GM06990 (cell line): ENCODE data around the gene POLL.

ENCODE experiments used
- DNase-seq: peaks from one replicate; pipeline ENCODE4 v3.0.0-alpha.2; 2011; ENCODE audit not compliant: insufficient read length; ENCODE audit errors: extremely low read depth
- H3K27me3 ChIP-seq: replicated peaks from 2 replicates; pipeline ENCODE4 v1.6.0; 2011; ENCODE audit warnings: low read length; ENCODE audit not compliant: control insufficient read depth, insufficient read depth
- H3K36me3 ChIP-seq: 2 replicates; pipeline ENCODE4 v1.5.1; 2011; ENCODE audit warnings: low read length; ENCODE audit not compliant: control insufficient read depth, insufficient read depth
- H3K4me3 ChIP-seq: replicated peaks from 2 replicates; pipeline ENCODE4 v1.5.1; 2011; ENCODE audit warnings: low read depth, mild to moderate bottlenecking, control low read depth, low read length
- CTCF ChIP-seq: IDR thresholded peaks from 2 replicates; pipeline ENCODE4 v1.5.1; 2011; ENCODE audit warnings: low read length, control low read depth, mild to moderate bottlenecking, inconsistent platforms; ENCODE audit not compliant: insufficient read depth, poor library complexity, severe bottlenecking

The POLL gene

GRCh38 chr10:101617824-101618568 lies 29.9 kb upstream of the POLL start:
- TF ChIP-seq CTCF = no peak
- DNase-seq = peak; percentile 20
- no peaks in the 10 kb centered on the region for H3K27me3 ChIP-seq
- peaks cover 10% of the 10 kb centered on the region for H3K36me3 ChIP-seq
- H3K4me3 ChIP-seq = no peak overlapping the region

GRCh38 chr10:101617102-101617823 lies 29.2 kb upstream of the POLL start:
- TF ChIP-seq CTCF = no peak
- Histone ChIP-seq H3K4me3 (no peak overlapping the region), H3K36me3 (peaks cover 12% of the 10 kb centered on the region), H3K27me3 (no peaks in the 10 kb centered on the region)
- peak; percentile 67 for DNase-seq

- Histone ChIP-seq H3K27me3 (no peaks in the 10 kb centered on the region), H3K4me3 (no peak overlapping the region), H3K36me3 (peaks cover 16% of the 10 kb centered on the region)
- no peak for DNase-seq
- no peak for TF ChIP-seq CTCF
Measured at GRCh38 chr10:101616415-101617101, 28.5 kb upstream of the POLL start.

GRCh38 chr10:101615525-101616116 lies 27.6 kb upstream of the POLL start:
- Histone ChIP-seq H3K36me3 (peaks cover 22% of the 10 kb centered on the region), H3K27me3 (no peaks in the 10 kb centered on the region), H3K4me3 (no peak overlapping the region)
- no peak for TF ChIP-seq CTCF
- no peak for DNase-seq

GRCh38 chr10:101614663-101615524 lies 26.8 kb upstream of the POLL start:
- no peak for DNase-seq
- H3K27me3 ChIP-seq = no peaks in the 10 kb centered on the region
- peaks cover 22% of the 10 kb centered on the region for H3K36me3 ChIP-seq
- H3K4me3 ChIP-seq = no peak overlapping the region
- TF ChIP-seq CTCF = no peak
